Urinary bladder (tissue), 4 donors: ENCODE measurements around the gene LRRC70. TPM values are rescaled to one million over a fixed set of nuclear protein-coding genes. Genes with fewer than 3 reads are reported as not detected.
"Not testable (repeated sequence)": the region's sequence is repeated elsewhere in the genome, so short reads cannot be mapped to it uniquely, and the experiment has no call there.

Source experiments
- DNase-seq: peaks from one replicate; pipeline ENCODE4 v3.0.0-alpha.2; 2015; ENCODE audit errors: extremely low spot score
- H3K27ac ChIP-seq: one replicate; pipeline ENCODE4 v1.5.1; 2013; ENCODE audit warnings: low read depth, mild to moderate bottlenecking, moderate library complexity
- H3K36me3 ChIP-seq: one replicate; pipeline ENCODE4 v1.6.1; 2013; ENCODE audit warnings: mild to moderate bottlenecking, moderate library complexity; ENCODE audit not compliant: insufficient read depth
- H3K4me1 ChIP-seq: one replicate; pipeline ENCODE4 v1.6.1; 2013; ENCODE audit warnings: mild to moderate bottlenecking, moderate library complexity; ENCODE audit not compliant: insufficient read depth
- H3K4me3 ChIP-seq: one replicate; pipeline ENCODE4 v1.5.1; 2013; ENCODE audit warnings: low read depth, low read length
- WGBS: extraction: QIAGEN DNeasy Blood & Tissue Kit; methylation state at CpG from one replicate; pipeline ENCODE4 v1.1.7; 2013; 5-methylcytosine and 5-hydroxymethylcytosine counted together
- polyA plus RNA-seq: library from polyadenylated mRNA; stranded (reverse); fragments of 200-250 nt; gene quantifications from one replicate; pipeline ENCODE4 v1.2.3, GENCODE V29; 2013
- total RNA-seq: library from RNA; depleted of rRNA; stranded (reverse); fragments of >200 nt; gene quantifications from one replicate; pipeline ENCODE4 v1.2.3, GENCODE V29; 2014
- donor health status: healthy with polysubstance abuse.
- donor health status: healthy.

LRRC70 gene
- total and polyA plus RNA-seq, 2 donors = 5.4 to 18.1 TPM

GRCh38 chr5:62603934-62604333, 25.3 kb downstream of the LRRC70 start:
- H3K4me3 ChIP-seq = no peak overlapping the region
- DNase-seq = no peak
- 99% methylated on average over 5 of the region's 5 CpGs for WGBS
- no peaks in the 10 kb centered on the region for H3K4me1 ChIP-seq
- H3K36me3 ChIP-seq = no peaks in the 10 kb centered on the region
- H3K27ac ChIP-seq = no peak overlapping the region

GRCh38 chr5:62605638-62606037, 27.0 kb downstream of the LRRC70 start:
- no peak for DNase-seq
- Histone ChIP-seq H3K27ac (no peak overlapping the region), H3K36me3 (no peaks in the 10 kb centered on the region), H3K4me3 (no peak overlapping the region), H3K4me1 (no peaks in the 10 kb centered on the region)
- WGBS = 98% methylated on average over 4 of the region's 4 CpGs

DNA sequence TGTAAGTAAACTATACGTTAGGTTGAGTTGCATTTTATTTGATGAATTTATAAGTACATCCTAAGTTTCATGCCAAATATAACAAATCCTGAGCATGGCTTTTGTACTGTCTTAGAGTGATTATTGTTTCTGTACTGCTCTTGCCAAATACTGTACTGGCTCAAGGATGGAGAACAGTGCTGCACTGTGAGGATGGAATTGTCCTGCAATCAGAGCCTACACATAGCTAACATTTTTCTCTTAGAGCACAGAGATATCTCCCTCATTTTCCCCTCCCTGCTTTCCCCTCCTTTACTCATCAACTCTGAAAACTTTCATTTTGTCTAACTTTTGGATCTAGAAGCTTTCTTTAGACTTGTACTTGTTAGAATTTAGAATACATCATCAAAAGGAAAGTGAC, 28.3 kb downstream of the LRRC70 start:
- WGBS = 34% methylated on average over 1 of the region's 1 CpG
- no peak overlapping the region for H3K4me3 ChIP-seq
- no peak for DNase-seq
- no peaks in the 10 kb centered on the region for H3K36me3 ChIP-seq
- no peak overlapping the region for H3K27ac ChIP-seq
- H3K4me1 ChIP-seq = no peaks in the 10 kb centered on the region

GRCh38 chr5:62607615-62608014, 29.0 kb downstream of the LRRC70 start:
- no peak for DNase-seq
- Histone ChIP-seq H3K27ac (no peak overlapping the region), H3K4me3 (no peak overlapping the region), H3K36me3 (no peaks in the 10 kb centered on the region), H3K4me1 (no peaks in the 10 kb centered on the region)
- 98% methylated on average over 4 of the region's 4 CpGs for WGBS

DNA sequence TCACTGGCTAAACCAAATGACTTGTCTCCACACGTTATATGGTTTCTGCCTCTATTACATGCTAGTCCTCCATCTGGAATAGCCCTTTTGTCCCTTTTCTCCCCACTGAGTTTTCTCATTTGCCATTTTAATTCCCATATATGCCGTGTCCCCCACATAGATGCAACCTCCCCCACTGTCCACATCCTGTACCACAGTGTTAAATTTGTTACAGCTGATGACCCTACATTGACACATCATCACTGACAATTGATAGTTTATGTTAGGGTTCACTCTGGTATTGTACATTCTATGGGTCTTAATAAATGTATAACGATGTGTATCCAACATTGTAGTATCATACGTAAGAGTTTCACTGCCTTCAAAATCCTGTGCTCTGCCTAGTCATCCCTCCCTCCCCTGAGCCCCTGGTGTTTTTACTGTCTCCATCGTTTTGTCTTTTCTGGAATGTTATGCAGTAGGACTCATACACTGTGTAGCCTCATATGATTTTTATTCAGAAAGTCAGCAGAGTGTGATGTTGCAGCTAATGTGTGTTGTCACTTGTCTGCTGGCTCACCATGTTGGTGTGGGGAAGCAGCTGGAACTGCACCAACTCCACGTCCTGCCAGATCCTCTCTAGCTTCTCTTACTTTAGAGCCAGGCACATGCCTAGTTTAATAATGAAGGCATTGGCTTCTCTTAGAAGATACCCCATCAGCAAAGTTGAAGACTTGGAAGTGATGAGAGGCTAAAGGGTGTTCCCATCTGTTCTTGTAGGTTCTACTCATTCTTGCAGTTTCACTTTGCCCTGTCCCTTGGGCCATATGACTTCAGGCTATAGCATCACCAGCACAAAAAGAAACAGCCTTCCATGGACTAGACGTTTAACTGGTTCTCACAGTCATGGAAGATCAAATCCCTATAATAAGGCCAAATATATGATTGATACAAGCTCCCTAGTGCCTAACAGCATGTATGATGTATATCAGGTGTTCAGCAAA, 30.2 kb downstream of the LRRC70 start:
- Histone ChIP-seq H3K4me1 (no peaks in the 10 kb centered on the region), H3K36me3 (no peaks in the 10 kb centered on the region), H3K27ac (no peak overlapping the region), H3K4me3 (no peak overlapping the region)
- DNase-seq = no peak
- WGBS = 86% methylated on average over 7 of the region's 7 CpGs

- Histone ChIP-seq H3K27ac (no peak overlapping the region), H3K4me1 (no peaks in the 10 kb centered on the region), H3K36me3 (no peaks in the 10 kb centered on the region), H3K4me3 (no peak overlapping the region)
- WGBS = 93% methylated on average over 8 of the region's 8 CpGs
- DNase-seq = no peak
These were observed 35.7 kb downstream of the LRRC70 start for GRCh38 chr5:62614355-62614754.

DNA sequence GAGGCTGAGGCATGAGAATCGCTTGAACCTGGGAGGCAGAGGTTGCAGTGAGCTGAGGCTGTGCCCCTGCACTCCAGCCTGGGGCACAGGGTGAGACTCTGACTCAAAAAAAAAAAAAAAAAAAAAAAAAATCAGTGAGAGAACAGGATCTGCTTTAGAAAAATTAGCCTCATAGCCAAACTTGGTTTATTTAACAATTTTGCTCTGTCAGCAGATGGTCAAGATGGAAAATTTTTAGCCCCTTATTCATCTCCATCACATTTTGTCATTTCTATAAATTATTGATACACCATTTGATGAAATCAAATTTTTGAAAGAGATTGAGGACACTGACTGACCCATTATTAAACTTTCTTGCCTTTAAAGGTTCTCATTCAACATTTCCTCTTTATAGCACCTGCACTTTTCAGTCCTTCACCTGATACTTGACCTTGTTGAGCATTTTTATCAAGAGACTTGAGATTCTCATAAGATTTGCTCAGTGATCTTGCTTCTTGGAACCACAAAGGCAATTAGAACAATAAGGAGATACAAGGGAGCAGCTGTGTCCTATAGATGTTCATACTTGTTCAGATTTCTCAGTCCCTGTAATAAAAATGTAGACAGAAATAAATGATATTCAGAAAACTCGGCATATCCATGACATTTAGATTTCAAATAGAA, 38.1 kb downstream of the LRRC70 start:
- Histone ChIP-seq H3K4me3 (no peak overlapping the region), H3K4me1 (no peaks in the 10 kb centered on the region), H3K27ac (no peak overlapping the region), H3K36me3 (no peaks in the 10 kb centered on the region)
- no peak for DNase-seq
- 91% methylated on average over 2 of the region's 2 CpGs for WGBS

DNA sequence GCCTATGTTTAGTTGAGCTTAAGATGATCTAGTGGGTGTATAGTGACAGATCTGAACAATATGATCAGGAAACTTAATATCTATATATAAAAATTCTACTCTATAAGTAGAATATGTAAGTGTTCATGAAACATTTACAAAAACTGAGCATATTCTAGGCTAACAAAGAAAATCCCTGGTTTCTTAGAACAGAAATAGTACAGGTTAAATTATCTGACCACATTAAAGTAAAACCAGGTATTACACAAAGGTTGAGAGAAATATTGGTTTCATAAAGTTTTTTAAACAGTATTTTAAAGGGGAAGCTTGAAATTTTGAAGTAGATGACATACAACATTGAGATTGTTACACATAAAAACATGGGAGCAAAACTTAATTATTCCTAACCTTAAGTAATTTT, 39.3 kb downstream of the LRRC70 start:
- Histone ChIP-seq H3K36me3 (no peaks in the 10 kb centered on the region), H3K4me1 (no peaks in the 10 kb centered on the region), H3K27ac (no peak overlapping the region), H3K4me3 (no peak overlapping the region)
- DNase-seq = no peak

- no peak overlapping the region for H3K4me3 ChIP-seq
- WGBS = 86% methylated on average over 5 of the region's 5 CpGs
- no peaks in the 10 kb centered on the region for H3K36me3 ChIP-seq
- no peak for DNase-seq
- H3K27ac ChIP-seq = no peak overlapping the region
- H3K4me1 ChIP-seq = no peaks in the 10 kb centered on the region
These were observed 42.1 kb downstream of the LRRC70 start for GRCh38 chr5:62620761-62621160.

- H3K27ac ChIP-seq = no peak overlapping the region
- no peak for DNase-seq
- H3K36me3 ChIP-seq = peaks cover 1% of the 10 kb centered on the region
- H3K4me3 ChIP-seq = no peak overlapping the region
- 80% methylated on average over 6 of the region's 6 CpGs for WGBS
- H3K4me1 ChIP-seq = no peaks in the 10 kb centered on the region
These were observed 42.7 kb downstream of the LRRC70 start for GRCh38 chr5:62621280-62621679.

GRCh38 chr5:62623271-62623670, 44.7 kb downstream of the LRRC70 start:
- no peak overlapping the region for H3K4me3 ChIP-seq
- 96% methylated on average over 1 of the region's 1 CpG for WGBS
- no peak for DNase-seq

GRCh38 chr5:62624436-62624835, 45.8 kb downstream of the LRRC70 start:
- not testable (repeated sequence) for DNase-seq, H3K27ac ChIP-seq, H3K4me3 ChIP-seq, H3K4me1 ChIP-seq, H3K36me3 ChIP-seq
- WGBS = 94% methylated on average over 7 of the region's 7 CpGs

More at GRCh38 chr5:62623271-62623670, 44.7 kb downstream of the LRRC70 start:
- Histone ChIP-seq H3K27ac (no peak overlapping the region), H3K36me3 (peaks cover 2% of the 10 kb centered on the region), H3K4me1 (no peaks in the 10 kb centered on the region)

DNA sequence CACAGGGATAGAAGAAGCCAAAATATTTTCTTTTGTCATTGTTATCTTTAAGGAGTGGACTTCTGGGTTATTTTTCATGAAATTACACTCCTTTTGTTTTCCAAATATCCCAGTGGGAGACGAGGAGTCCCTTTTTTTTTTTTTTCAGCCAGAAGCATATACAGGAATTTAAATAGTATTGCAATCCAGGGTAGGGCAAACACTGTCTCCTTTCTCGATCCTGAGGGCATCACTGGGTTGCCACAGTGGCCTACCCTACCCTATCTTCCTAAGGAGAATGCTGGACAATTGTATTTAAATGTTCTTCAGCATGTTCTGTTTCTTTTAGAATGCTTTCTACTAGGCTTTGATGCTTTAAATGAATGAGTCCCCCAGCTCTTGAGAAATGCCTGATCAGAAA, 47.9 kb downstream of the LRRC70 start:
- Histone ChIP-seq H3K36me3 (peaks cover 6% of the 10 kb centered on the region), H3K27ac (no peak overlapping the region), H3K4me1 (no peaks in the 10 kb centered on the region), H3K4me3 (no peak overlapping the region)
- no peak for DNase-seq
- WGBS = 81% methylated on average over 2 of the region's 2 CpGs

DNA sequence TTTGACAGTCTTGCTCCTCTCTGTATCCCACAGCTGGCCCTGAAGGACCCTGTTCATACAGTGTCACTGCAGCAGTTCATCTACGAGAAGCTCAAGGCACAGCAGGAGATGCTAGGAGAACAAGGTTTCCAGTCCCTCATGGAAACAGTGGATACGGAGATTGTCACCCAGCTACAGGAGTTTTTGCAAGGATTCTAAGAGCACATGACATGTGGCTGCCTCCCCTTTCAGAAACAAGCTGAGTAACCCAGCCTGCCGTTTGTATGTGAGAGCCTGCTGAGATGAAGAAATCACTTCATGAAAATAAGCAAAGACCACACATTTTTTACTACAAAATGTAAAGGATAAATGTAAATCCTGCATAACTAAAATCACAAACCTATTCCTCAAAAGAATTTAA, 48.5 kb downstream of the LRRC70 start:
- Histone ChIP-seq H3K4me1 (no peaks in the 10 kb centered on the region), H3K27ac (no peak overlapping the region), H3K4me3 (no peak overlapping the region), H3K36me3 (peaks cover 6% of the 10 kb centered on the region)
- WGBS = 77% methylated on average over 3 of the region's 3 CpGs
- DNase-seq = no peak
